Vagina (tissue), 2 donors: ENCODE measurements around the gene METTL4. TPM values are rescaled to one million over a fixed set of nuclear protein-coding genes. Genes with fewer than 3 reads are reported as not detected.

ENCODE experiments used
- DNase-seq, 2 donors: peaks; one replicate each; pipeline ENCODE4 v3.0.0-alpha.2; 2017; ENCODE audit errors: extremely low spot score in 2 of 2
- H3K27ac ChIP-seq: fragments of 200-600 bp; sonication (generic); one replicate; pipeline ENCODE4 v1.5.1; 2019
- H3K27me3 ChIP-seq: fragments of 200-600 bp; sonication (generic); one replicate; pipeline ENCODE4 v1.5.1; 2019
- H3K36me3 ChIP-seq, 2 donors: fragments of 200-600 bp; sonication (generic); one replicate each; pipeline ENCODE4 v1.5.1; 2017 to 2019
- H3K4me1 ChIP-seq: fragments of 200-600 bp; sonication (generic); one replicate; pipeline ENCODE4 v1.5.1; 2019
- H3K4me3 ChIP-seq, 2 donors: fragments of 200-600 bp; sonication (generic); 1 replicate in 1 of 2; 2 replicates in 1 of 2; pipeline ENCODE4 v1.5.1; 2016 to 2019
- H3K9me3 ChIP-seq: fragments of 200-600 bp; sonication (generic); one replicate; pipeline ENCODE4 v1.5.1; 2019
- POLR2A ChIP-seq, 2 donors: fragments of 450-650 bp; IDR thresholded peaks; one replicate each; pipeline ENCODE4 v1.6.1; 2017; ENCODE audit warnings: antibody characterized with exemption in 2 of 2, mild to moderate bottlenecking in 2 of 2, moderate library complexity in 2 of 2
- POLR2AphosphoS5 ChIP-seq, 2 donors: sonication (generic); formaldehyde crosslinking; IDR thresholded peaks; one replicate each; pipeline ENCODE4 v1.9.0; 2017; ENCODE audit warnings: antibody characterized with exemption in 2 of 2, mild to moderate bottlenecking in 2 of 2, low read depth in 1 of 2; ENCODE audit not compliant: insufficient read depth in 1 of 2
- intact Hi-C: fragments of 100-400 bp; cut with DNase I; formaldehyde crosslinking; loops from one replicate; pipeline ENCODE4 v1.15.1; 2023
- small RNA-seq: library from RNA; depleted of rRNA; stranded (forward); fragments of <200 nt; gene quantifications from one replicate; pipeline ENCODE3, GENCODE V24; 2016
- total RNA-seq: library from RNA; depleted of rRNA; stranded (reverse); fragments of >200 nt; gene quantifications from one replicate; pipeline ENCODE4 v1.2.3, GENCODE V29; 2016
- TF ChIP-seq, protein P1 (sequence below), 3 experiments: fragments of 450-650 bp in 2 of 3; fragments of 200-600 bp in 1 of 3; sonication (generic) in 1 of 3; IDR thresholded peaks; one replicate each; pipeline ENCODE4 v1.5.1; 2017 to 2019; ENCODE audit warnings: antibody characterized with exemption in 3 of 3, mild to moderate bottlenecking in 2 of 3, moderate library complexity in 2 of 3

Gene METTL4
- total RNA-seq, 1 donor from 2014 or later, result 11.5 TPM

DNA sequence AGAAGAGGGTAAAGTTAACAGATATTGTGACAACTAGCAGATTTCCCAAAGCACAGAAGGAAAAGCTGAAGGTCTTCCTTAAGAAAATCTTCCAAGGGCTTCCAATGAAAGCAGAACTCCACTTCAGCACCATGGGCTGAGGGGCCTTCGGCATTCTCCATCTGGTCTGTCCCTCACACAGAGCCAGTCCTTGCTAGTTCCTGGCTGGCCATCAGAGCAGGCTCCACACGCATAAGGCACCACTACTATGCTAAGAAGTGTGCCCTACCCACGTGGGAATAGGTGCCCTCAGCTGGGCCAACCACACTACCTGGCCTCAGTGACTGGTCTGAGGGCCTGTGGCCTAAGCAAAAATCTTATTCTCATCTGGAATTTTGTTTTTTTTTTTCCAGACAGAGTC is 73.5 kb downstream of the METTL4 start:
- no peaks in the 10 kb centered on the region for H3K36me3 ChIP-seq
- H3K9me3 ChIP-seq, result no peaks in the 10 kb centered on the region
- intact Hi-C loops, result no loop called here
- no peak overlapping the region for H3K4me3 ChIP-seq
- TF ChIP-seq POLR2A (IDR thresholded peaks at IDR 0.05) (no peak), POLR2AphosphoS5 (IDR thresholded peaks at IDR 0.05; ENCODE audit: insufficient read depth in 1 of 2, low read depth in 1 of 2) (no peak)
- TF ChIP-seq, protein P1, sequence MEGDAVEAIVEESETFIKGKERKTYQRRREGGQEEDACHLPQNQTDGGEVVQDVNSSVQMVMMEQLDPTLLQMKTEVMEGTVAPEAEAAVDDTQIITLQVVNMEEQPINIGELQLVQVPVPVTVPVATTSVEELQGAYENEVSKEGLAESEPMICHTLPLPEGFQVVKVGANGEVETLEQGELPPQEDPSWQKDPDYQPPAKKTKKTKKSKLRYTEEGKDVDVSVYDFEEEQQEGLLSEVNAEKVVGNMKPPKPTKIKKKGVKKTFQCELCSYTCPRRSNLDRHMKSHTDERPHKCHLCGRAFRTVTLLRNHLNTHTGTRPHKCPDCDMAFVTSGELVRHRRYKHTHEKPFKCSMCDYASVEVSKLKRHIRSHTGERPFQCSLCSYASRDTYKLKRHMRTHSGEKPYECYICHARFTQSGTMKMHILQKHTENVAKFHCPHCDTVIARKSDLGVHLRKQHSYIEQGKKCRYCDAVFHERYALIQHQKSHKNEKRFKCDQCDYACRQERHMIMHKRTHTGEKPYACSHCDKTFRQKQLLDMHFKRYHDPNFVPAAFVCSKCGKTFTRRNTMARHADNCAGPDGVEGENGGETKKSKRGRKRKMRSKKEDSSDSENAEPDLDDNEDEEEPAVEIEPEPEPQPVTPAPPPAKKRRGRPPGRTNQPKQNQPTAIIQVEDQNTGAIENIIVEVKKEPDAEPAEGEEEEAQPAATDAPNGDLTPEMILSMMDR (IDR thresholded peaks at IDR 0.05), result no peak
- no peaks in the 10 kb centered on the region for H3K27me3 ChIP-seq
- H3K27ac ChIP-seq, result no peak overlapping the region
- no peak for DNase-seq
- H3K4me1 ChIP-seq, result no peaks in the 10 kb centered on the region

DNA sequence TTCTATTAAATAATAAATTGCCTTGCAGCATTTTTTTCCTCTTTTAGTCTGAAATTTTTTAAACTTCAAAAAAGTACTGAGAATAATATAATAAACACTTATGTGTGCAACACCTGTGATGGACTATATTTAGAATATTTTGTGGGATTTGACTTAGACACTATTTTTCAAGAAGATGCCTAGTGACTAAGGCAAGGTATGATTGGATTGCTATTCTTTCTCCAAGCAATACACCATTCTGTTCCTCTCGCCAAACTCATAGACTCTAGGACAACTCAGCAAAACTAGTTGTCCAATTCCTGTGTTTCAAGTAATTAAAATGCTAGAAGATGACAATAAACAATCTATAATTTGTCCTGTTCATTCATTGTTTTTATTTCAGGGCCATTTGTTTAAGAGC is 75.9 kb downstream of the METTL4 start:
- no peak for DNase-seq
- H3K27me3 ChIP-seq, result no peaks in the 10 kb centered on the region
- H3K4me3 ChIP-seq, result no peak overlapping the region
- no peak for TF ChIP-seq POLR2A (IDR thresholded peaks at IDR 0.05)
- no peak for TF ChIP-seq POLR2AphosphoS5 (IDR thresholded peaks at IDR 0.05; ENCODE audit: insufficient read depth in 1 of 2, low read depth in 1 of 2)
- TF ChIP-seq, protein P1 (IDR thresholded peaks at IDR 0.05), result no peak
- H3K36me3 ChIP-seq, result no peaks in the 10 kb centered on the region
- intact Hi-C loops, result no loop called here
- H3K4me1 ChIP-seq, result no peaks in the 10 kb centered on the region
- H3K27ac ChIP-seq, result no peak overlapping the region
- H3K9me3 ChIP-seq, result no peaks in the 10 kb centered on the region

DNA sequence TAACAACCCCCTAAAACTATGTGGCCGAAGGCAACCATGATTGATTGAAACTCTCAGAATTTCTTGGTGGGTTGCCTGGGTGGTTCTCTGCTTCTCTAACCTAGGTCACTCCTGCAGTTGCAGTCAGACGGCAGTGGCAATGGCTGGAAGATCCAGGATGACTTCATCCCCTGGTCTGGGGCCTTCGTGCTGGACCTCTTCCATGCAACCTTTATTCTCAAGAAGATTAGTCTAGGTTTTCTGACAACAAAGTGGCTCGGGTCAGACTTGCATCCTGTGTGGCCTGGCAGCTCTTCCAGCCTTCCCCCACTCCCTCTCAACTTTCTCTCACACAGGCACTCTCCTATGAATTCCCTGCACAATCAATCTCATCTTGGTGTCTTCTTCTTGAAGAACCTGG is 76.4 kb downstream of the METTL4 start:
- H3K36me3 ChIP-seq, result no peaks in the 10 kb centered on the region
- DNase-seq, result no peak
- H3K27ac ChIP-seq, result no peak overlapping the region
- H3K9me3 ChIP-seq, result no peaks in the 10 kb centered on the region
- intact Hi-C loops, result no loop called here
- no peaks in the 10 kb centered on the region for H3K27me3 ChIP-seq
- TF ChIP-seq POLR2A (IDR thresholded peaks at IDR 0.05), result no peak
- no peak for TF ChIP-seq POLR2AphosphoS5 (IDR thresholded peaks at IDR 0.05; ENCODE audit: insufficient read depth in 1 of 2, low read depth in 1 of 2)
- H3K4me1 ChIP-seq, result no peaks in the 10 kb centered on the region
- H3K4me3 ChIP-seq, result no peak overlapping the region

Small RNA genes within 50 kb of the gene (small RNA-seq; reads per million reads assigned to genes)
- gene RF00019 (not detected), gene RF01233 (not detected)

Other genes starting within 250 kb of the METTL4 start
- gene NDC80, start 52 bp upstream of the METTL4 start, total RNA-seq, result 3.9 TPM
- gene SMCHD1, start 84.2 kb upstream of the METTL4 start, total RNA-seq, result 62.4 TPM